ENCODE results near the gene CCRL2.
"Not testable (repeated sequence)": the region's sequence is repeated elsewhere in the genome, so short reads cannot be mapped to it uniquely, and the experiment has no call there.

Gene CCRL2

DNA sequence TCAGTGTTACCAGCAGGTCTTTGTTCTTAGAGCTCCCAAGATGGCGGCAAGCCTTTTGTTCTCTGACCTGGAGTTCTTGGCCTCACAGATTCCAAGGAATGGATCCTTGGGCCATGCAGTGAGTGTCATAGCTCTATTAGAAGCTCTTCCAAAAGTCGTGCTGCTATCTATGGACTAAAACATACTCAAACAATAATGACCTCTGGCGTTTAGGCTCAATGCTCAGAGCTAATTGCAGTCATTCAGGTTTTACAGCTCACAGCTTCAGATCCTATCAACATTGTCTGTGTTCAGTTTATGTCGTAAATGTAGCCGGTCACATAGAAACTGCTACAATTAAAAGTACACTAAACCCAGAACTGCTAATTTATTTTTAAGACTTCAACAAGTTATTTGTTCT is 22.2 kb downstream of the CCRL2 start:
- DNase-seq (ENCODE audit: low read depth in 2 of 2), result no peak

DNA sequence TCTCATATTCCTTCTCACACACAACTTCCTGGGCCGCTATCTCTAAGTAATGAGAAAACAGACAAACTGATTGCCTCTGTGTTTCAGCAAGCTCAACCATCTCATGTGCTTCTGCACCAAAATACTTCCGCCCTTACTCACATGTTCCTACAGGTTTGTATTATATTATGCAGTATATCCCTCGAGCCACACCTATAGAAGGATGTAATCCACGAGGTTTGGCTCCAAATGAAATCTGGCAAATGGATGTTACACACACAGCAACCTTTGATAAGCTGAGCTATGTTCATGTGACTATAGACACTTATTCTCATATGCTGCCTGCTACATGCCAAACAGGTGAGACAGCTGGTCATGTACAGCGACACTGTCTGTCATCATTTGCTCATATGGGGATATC is 22.6 kb downstream of the CCRL2 start:
- DNase-seq (ENCODE audit: low read depth in 2 of 2), result no peak

DNA sequence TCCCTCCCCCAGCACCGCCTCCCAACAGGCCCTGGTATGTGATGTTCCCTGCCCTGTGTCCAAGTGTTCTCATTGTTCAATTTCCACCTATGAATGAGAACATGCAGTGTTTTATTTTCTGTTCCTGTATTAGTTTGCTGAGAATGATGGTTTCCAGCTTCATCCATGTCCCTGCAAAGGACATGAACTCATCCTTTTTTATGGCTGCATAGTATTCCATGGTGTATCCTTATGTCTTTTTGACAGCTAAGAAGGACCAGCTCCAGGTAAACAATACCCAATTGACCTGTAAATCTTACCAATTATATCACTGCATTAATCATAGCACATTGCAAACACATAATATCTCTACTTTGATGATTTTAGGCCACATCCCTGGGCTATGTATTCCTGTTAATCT is 23.8 kb downstream of the CCRL2 start:
- not testable (repeated sequence) for DNase-seq (ENCODE audit: low read depth in 2 of 2)

DNA sequence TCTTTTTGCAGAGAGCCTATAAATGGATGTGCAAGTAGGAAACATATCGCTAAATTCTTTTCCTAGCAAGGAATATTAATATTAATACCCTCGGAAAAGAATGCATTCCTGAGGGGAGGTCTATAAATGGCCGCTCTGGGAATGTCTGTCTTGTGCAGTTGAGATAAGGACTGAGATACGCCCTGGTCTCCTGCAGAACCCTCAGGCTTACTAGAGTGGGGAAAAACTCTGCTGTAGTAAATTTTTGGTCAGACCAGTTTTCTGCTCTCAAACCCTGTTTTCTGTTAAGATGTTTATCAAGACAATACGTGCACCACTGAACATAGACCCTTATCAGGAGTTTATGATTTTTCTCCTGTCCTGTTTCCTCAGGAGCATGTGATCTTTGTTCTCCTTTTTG is 24.8 kb downstream of the CCRL2 start:
- DNase-seq (ENCODE audit: low read depth in 2 of 2), result not testable (repeated sequence)

DNA sequence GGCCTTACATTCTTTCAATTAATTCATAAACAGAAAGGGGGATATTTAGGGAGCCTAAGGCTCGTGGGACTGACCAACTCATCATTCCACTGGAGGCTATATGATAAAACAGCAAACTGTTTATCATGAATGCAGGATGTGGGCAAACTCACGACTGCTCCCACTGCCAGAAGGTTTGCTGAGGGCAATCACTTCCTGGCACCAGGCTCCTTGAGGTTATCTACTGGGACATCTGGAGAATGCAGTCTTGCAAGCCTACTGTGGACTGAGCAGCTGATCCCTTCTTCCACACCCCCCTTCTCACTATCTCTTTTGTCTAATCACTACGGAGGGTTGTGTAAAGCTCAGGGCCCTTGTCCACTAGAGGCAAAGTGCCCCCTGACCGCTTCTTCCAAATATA is 26.1 kb downstream of the CCRL2 start:
- not testable (repeated sequence) for DNase-seq (ENCODE audit: low read depth in 2 of 2)

DNA sequence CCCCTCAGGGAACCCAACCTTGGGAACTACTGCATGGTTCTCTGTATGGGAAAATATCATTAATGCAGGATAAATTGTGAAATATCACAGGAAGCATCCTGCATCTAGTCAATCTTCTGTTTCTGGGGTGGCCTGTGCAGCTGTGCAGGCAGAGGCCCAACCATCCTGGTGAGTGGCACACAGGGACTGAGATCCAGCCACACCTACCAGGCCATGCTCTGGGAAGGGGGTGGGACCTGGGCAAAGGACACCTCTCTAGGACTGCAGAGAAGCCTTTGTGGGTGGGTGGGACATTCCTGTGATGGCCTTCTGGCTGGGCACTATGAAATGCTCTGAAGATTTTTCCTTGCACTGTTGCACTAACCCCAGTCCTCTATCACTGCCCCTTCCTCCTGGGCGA is 26.8 kb downstream of the CCRL2 start:
- DNase-seq (ENCODE audit: low read depth in 2 of 2), result no peak

DNA sequence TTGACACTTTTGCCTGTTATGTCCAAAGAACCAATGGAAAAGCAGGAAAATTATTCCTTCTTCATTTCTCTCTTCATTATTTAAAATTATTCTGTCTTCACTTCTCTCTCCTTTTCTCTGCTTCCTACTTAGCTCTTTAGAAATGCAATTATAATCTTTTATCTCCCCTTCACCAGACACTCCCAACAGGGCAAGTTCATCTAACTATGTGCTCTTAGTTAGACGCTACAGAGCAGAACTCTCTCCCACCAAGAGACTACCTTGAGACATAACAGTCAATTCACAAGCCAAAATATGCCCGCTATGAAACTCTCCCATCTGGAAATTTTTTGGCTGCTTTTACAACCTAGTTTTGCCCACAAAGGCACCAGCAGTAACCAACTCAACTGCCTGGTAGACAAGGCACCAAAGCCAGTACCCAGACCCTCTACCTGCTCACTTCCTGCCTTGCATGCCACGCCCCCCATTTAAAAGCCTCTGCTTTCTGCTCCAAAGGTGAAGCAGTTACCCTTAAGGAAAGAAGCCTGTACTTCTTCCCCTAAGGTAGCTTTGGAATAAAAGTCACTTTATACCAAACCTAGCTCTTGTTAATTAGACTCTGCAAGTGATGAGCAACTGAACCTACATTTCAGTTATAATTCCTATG is 28.1 kb downstream of the CCRL2 start:
- DNase-seq (ENCODE audit: low read depth in 2 of 2), result no peak

DNA sequence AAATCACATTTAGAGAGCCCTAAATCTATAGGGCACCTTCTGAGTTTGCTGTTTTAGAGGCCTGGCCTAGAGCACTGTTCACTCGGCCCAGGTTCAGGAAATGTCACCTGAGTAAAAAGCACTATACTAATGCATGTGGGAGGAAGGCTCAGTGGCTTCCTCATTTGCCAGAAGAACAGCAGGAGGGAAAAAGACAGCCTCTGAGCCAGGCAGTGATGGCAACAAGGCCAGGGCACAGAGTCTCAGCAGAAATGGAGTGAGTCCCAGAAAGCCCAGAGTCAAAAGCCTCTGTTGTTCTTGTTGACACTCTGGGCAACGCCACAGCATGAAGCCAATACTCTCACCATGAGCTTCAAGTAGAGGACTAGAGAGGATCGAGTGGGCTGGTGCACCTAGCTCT is 31.8 kb downstream of the CCRL2 start:
- DNase-seq (ENCODE audit: low read depth in 2 of 2), result no peak

DNA sequence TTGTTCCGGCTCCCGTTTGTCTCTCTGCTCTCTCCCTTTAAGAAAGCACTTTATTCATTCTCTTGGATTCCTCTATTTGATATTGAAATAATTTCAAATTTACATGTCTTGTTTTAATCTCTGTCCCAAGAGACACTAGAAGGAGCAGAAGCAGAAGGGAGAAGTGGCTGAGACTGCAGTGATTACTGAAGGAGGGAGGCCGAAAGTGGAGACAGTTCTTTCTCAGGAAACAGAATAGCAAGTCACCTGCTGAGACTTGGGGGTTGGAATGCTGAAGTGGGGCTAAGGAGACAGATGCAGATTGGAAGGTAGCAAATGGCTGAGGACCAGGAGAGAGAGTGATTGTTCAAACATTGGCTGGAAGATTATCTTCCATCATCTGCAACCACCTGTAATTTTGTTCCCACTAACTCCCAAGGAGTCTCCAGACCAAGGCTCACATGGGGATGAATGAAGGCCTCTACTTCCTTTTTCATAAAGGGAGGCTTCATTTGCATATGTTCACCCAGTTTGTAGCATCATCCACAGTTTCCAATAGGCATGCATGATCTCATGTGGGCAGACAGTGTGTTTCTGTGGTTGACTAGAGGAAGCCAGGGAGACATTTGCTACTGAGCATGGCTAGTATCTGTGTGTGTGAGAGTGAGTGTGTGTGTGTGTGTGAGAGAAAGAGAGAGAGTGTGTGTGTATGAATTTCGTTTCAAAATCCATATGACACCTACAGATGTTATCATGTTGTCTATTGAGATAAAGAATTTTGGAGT is 33.7 kb downstream of the CCRL2 start:
- DNase-seq (ENCODE audit: low read depth in 2 of 2), result no peak

DNA sequence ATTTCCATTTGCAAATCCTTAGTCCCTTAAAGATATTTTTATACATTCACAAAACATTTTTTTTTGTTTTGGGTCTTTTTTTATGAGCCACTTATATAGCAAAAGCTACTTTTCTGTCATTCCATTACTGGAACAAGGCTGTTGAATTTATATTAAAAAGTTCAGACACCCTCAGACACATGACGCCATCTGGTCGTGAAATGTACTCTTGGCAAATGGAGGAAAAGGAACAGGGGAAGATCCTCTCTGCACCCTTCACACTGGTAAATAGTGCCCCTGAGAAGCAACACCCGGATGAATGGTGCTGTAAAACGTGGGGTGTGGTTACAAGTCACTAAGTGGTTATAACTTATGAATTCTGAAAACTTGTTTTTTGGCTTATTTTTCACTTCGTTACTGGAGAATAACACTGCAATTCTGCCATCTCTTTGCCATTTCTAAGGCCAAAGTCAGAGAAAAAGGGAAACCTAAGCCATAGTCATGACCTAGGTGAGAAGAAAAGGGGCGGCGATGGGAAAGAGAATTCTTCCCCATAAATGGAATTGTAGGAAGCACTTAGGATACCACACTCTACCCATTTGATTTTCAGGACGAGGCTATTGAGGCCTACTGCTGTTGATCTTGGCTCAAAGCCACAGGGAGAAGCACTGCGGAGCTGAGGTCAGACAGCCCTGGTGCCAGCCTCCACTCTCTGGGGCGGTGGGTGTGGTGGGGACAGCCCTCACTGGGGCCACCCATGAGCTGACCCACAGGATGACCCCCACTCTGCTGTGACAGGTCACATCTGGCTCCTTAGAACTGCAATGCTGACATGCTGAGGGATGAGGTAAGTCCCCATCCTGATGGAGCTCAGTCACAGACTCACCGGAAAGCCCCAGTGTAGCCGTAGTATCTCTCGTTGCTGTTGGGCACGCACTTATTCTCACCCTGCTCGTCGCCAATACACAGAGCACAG is 35.8 kb downstream of the CCRL2 start:
- no peak for DNase-seq (ENCODE audit: low read depth in 2 of 2)

DNA sequence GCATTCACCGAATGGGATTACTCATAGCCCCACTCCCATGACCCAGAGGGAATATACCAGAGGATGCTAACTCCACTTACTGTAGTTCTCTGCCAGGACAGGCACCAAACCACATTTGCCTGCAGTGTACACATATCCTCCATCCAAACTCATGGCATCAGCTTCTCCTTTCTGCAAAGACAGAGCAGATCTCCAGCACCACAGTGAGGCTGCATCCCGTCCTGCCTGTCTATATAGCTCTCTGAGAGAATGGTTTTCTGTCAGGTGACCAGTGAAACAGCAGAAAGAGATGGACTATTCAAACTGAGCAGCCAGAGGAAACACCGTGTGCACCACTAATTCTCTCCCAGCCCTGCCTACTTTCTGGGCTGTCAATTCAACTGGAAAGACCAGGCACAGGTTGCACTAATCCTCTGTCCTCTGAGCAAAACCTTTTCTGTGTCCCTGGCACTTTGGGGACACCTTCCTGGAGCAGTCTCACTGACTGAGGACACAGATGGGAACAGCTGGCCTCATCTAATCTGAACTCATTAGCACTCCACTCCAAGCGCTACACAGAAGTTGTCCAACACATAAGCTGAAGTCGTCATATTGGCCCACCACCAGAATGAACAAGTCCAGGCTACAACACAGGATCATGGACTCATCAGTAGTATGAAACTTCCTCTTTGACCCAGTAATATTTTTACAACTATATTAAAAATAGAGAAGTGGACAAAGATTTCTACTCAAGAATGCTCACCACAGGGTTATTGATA is 40.3 kb downstream of the CCRL2 start:
- DNase-seq (ENCODE audit: low read depth in 2 of 2), result no peak

DNA sequence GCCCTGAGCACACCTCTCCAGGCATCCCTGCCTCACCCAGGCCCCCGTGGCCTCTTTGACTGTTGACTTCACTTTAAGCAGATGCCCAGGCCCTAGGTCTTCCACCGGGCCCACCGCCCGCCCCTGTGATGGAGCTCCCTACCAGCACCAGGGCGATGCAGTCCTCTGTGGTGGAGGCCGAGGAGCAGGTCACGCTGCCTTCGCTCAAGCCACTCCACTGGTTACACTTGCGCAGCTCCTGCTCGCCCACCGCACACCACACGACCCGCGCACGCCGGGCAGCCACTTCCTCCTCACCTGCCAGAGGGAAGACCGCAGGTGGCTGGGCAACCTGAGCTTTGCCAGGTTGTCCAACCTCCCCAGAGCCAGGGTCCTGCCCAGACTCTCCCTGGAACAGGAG is 41.7 kb downstream of the CCRL2 start:
- DNase-seq (ENCODE audit: low read depth in 2 of 2), result no peak

DNA sequence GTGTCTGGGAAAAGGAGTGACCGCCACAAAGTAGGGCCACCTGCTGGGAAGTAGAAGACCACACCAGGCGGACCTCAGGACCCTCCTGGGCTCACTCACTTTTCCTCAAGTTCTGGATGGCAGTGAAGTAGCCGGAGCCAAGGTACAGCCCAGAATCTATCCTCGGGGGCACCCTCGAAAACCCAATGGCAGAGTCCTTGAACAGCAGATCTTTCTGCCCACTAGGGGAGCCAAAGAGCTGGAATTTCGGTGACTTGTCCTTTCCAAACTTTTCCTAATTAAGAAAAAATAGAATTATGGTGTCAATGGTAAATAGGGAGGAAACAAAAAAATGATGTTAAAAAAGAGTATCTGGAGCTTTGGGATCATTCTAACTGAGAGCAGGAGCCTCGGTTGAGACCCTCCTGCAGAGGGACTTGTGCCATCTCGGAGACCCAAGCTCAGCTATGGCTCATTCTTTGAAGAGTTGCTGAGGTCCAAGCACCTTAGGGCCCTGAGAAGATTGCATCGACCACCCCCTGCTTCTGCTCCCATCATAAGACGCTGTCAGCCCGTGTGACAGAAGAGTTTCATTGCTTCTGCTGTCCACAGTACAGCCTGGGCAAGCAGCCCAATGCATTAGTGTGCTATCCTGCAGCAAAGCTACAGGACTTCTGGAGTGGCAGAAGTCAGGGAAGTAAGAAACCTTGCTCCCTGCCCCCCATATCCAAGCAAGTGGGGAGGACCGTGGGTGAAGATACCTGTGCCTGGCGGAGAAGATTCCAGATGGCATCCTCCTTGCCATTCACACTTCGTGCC is 42.9 kb downstream of the CCRL2 start:
- DNase-seq (ENCODE audit: low read depth in 2 of 2), result no peak

DNA sequence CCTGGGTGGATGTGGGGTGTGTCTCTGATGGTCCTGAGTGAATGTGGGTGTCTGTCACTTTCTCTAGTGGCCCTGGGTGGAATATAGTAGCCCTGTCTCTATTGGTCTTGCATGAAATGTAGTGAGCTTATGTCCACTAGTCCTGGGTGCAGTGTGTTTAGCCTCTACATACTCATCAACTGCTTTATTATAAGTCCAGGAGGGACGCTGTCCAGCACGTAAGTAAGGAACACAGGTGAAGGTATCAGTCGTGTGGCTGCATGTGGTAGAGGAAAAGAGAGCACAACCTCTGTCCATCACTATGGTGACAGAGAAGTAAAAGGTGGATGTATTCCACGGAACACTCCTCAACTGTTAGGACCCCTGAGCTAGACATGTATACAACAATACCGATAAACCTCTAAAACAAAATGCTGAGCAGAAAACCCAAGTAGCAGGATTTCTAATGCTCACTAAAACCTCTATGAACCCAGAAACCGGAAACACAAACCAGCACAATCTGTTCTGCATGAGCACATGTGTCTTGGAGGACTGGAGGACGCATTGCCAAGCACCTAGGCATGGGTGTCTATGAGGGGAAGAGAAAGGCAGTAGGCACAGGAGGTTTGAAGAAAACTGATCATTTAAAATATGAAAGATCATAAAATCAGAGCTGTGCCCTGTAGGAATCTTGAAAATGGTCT is 46.6 kb downstream of the CCRL2 start:
- no peak for DNase-seq (ENCODE audit: low read depth in 2 of 2)

DNA sequence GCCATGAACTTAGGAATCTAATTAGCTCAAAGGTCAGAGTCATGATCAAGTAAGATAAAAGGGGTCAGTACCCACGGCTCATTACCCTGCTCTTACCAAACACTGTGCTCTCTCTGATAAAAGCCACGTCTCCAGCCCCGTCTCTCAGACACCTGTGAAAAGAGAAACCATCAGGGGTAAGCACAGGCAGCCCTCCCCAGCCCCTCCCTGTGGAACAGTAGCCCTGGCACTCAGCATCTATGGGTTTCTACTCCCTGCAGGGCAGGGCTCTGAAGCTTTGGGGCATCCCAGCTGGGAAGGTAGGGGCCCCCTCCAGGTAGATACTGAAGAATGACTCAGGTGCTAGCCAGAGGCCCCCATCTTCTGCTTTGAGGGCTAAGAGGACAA is 47.1 kb downstream of the CCRL2 start:
- DNase-seq (ENCODE audit: low read depth in 2 of 2), result no peak

DNA sequence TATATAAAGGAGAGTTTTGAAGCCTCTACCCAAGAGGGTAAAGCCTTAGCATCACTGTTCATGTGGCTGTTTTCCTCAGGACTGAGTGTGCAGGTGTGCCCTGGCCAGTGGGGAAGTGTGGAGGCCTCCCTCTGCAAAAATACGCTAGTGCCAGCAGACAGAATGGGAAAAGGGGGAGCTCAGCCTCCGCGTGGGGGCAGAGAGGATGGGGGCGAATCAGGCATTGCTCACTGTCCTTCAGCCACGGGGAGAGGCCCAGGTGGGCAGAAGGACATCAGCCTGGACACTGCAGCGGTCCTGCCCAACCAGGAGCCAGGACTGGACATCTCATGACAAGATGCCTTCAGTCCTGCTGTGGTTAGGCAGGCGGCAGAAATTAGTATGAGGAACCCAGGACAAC is 47.5 kb downstream of the CCRL2 start:
- DNase-seq (ENCODE audit: low read depth in 2 of 2), result no peak

DNA sequence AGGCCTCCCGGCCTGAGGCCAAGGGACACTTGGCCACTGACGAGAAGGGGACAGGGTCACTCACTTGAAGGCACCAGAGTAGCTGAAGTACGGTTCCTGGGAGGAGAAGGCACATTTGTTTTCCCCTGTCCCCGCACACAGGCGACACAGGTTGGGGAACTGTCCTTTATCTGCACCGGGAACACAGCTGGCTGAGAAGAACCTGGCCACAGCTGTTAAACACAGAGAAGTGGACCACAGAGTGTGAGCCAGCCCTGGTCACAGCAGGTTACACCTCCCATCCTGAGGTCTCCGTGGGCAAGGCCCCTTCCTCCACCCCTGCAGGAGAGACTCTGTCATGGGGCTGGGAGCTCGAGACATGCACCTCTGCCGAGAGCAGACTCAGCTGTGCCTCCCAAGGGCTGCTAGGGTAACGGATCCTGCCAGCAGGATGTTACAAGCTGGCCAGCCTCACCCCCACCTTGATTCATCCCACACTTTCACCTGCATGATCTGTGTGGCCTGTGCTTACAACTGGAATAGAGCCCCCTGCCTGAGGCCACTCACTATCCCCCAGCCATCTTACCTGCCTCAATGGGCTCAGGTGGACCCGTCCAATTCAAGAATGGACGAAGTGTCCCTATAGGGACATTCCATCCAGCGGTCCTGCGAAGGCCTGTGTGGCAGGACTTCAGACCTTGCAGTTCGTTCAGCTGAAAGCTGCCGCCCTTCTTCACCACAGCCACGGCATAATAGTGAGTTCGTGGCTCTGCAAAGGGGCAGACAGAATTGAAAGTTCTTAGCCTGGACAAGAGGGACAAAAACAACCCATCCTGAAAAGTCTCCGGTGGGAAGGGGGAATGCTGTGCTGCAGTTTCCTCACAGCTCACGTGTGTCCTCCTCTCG is 48.4 kb downstream of the CCRL2 start:
- no peak for DNase-seq (ENCODE audit: low read depth in 2 of 2)

DNA sequence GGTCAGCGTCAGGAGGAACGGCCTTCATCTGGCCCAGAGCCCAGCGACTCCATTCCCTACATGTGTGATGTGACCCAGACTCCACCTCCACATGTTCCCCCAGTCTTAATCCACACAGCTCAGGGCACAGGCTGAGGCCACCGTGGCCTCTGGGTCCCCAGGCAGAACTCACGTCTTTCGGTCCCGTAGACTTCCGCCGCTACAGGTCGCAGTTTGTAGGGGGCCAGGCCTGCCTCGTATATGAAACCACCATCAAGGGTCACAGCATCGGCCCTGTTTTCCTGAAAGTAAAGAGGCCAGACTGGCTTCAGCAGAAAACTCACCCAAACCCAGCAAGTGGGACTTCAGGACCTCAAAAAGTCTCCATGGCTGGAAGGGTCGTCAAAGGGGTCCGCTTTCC is 49.1 kb downstream of the CCRL2 start:
- no peak for DNase-seq (ENCODE audit: low read depth in 2 of 2)

All from fibroblast of skin of left biceps (primary cell).